C1 segment of cervical spinal cord (tissue), 14 donors: ENCODE data around the gene PBXIP1.

Source experiments
- DNase-seq, 14 donors: peaks; one replicate each; lab custom pipeline; 2025; lab: John Stamatoyannopoulos, UW

PBXIP1 gene, protein sequence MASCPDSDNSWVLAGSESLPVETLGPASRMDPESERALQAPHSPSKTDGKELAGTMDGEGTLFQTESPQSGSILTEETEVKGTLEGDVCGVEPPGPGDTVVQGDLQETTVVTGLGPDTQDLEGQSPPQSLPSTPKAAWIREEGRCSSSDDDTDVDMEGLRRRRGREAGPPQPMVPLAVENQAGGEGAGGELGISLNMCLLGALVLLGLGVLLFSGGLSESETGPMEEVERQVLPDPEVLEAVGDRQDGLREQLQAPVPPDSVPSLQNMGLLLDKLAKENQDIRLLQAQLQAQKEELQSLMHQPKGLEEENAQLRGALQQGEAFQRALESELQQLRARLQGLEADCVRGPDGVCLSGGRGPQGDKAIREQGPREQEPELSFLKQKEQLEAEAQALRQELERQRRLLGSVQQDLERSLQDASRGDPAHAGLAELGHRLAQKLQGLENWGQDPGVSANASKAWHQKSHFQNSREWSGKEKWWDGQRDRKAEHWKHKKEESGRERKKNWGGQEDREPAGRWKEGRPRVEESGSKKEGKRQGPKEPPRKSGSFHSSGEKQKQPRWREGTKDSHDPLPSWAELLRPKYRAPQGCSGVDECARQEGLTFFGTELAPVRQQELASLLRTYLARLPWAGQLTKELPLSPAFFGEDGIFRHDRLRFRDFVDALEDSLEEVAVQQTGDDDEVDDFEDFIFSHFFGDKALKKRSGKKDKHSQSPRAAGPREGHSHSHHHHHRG

DNA sequence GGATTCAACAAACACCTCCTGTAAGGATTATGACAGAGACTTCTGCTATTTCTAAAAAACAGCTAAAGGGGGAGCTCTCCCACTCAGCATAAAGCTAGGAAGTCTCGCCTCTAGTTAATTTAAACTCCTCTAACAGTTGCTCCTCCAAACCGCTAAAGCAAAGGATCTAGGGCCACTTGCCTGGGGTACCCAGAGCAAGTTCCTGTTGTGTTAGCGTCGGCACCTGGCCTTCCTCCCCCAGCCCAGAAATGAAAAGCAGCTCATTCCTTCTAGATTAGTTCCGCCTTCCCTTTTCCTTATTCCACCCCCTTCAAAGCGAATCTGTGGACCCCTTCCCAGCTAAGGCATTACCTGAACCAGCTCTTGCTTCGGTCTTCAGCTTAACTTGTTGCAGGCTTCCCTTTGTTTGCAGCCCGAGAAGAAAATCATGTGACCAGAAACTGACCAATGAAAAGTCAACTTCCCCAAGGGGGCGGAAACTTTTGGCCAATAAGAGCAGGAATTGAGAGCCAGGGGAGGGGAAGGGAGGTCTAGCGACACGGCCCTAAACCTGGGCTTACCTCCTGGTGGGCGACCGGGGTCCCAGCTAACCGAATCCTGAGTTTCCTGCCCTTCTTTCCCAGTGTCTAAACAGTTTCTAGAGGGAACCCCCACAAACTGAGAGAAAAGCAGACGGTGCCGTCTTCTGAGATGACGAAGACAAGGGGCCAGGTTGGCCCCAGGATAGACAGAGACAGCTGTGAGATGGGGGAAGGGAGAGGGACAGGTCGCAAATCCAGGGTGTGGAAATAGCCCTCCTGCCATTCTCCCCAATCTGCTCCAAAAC lies at the start of gene PBXIP1:
TSS of gene PBXIP1 (minus strand) at position 382 of the 826 bp plus-strand sequence. CDS start 2,378 bp downstream, outside the sequence.
- peak in 13 of 14 donors; percentile 17 to 87 (median 77) for DNase-seq

DNA sequence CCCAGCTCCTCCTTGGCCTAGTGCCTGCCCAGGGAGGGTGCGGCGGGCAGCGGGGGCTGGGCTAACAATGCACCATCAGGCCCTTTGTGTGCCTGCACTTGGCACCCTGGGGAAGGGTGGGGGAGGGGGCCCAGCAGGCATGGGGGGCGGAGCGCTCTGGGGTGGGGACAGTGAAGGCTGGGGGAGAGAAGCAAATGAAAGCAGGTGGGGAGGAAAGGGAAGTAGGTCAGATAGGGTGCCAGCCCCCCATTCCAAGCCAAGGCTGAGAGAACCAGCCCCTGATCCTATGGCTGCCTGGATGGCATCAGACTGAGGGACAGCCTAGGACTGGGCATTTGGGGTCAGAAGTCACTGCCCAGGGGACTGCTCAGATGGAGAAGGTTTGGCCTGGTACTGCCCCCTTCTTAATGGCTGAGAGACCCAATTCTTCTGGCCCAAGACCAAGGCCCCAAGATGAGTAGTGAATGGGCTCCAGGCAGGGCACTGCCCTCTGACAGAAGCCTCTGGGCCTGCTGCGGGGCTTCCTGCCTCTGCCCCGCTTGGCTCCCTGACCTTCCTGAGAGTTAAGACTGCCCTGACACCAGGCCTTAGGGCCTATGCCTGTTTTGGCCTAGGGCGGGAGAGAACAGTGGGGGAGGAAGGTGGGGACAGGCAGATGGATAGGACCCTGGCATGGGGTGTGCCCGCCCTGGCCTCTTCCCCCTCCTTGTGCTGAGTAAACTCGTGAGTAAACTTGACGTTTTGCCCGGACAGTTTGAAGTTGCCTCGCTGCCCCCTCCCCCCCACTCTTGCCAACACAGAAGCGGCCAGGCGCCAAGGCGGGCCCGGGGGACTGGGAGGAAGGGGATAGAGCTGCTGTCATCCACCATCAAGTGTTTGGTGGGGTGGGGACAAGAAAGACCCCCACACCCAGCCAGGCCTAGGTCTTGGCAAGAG lies 49.4 kb upstream of the PBXIP1 start:
- DNase-seq: peak in 11 of 14 donors; percentile 53 to 83 (median 71)

DNA sequence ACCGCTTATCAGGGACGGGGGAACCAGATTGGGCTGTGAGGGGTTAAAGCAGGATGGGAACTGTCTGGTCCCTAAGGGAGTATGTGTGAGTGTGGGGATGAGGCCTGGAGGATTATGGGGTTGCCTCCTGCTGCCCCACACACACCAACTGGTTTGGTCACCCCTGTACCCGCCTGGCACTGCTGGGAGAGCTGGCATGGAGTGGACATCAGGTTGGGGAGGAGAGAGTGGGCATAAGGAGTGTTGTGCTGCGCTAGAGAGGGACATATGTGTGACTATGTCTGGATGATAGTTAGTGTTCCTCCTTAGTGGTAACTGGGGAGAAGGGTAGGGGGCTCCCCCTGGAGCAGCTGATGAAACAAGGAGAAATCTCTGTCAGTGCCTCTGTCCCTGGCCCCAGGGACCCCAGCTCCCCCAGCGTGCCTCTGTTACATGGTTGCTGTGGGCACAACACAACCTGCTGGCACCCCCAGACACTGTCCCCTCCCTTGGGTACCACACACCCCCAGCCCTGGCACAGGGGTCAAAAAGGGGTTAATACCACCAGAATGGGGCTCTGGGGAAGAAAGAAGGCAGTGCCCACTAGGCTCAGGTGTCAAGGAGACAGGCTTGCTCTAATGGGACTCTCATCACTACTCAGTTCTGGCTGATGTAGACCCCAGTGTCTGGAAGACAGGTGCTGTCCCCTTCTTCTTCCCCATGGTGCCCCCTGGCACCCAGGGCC lies 48.6 kb upstream of the PBXIP1 start:
- DNase-seq: peak in 7 of 14 donors; percentile 48 to 81 (median 65)

DNA sequence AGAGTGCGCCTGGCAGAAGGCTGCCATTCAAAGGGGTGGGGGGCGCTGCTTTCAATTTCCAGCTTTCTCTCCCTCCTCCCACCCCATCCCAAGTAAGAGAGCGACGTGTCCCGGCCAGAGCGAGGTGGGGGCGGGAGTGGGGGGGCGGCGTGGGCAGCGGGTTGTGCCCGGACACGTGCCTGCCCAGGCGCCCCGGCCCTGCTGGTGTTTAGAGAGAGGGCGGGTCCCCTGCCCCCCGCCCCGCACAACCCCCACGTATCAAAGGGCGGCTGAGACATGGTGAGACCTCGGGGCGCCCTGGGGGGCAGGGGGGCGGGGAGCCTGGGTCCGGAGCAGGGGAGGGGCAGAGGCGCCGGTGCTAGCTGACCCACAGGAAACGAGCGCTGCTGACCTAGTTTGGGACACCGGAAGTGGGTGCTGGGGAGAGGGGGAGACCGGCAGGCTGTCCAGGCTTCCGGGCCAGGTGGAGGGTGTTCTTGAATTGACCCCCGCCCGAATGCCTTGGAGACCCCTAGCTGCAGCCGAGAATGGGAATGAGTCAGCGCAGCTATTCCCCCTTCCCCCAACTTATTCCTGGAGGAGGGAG lies 48.0 kb upstream of the PBXIP1 start:
- DNase-seq: peak in 12 of 14 donors; percentile 51 to 89 (median 61)

DNA sequence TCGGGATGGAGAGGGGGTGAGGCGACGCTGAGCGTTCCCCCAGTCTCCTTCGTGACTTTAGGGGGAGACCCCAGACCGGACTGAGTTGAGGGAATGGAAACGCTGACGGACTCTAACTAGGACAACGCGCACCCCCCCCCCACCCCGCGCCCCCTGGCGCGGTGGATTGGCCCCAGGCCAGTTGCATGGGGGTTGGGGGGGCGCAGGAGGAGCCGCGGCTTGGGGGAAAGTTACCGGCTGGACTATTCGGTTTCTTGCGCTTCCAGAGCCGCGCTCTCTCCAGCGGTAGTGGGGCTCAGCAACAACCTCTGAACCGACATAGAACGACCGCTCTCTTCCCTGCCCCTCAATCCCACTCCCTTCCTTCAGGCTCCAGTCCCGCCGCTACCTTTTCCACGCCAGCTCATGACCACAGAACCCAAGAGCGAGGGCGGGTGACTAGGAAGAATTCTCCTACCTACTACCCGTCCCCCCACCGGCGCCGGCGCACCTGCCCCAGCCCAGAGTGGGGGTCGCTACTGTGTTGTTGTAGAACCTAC lies 47.4 kb upstream of the PBXIP1 start:
- DNase-seq: peak in 7 of 14 donors; percentile 41 to 79 (median 64)

DNA sequence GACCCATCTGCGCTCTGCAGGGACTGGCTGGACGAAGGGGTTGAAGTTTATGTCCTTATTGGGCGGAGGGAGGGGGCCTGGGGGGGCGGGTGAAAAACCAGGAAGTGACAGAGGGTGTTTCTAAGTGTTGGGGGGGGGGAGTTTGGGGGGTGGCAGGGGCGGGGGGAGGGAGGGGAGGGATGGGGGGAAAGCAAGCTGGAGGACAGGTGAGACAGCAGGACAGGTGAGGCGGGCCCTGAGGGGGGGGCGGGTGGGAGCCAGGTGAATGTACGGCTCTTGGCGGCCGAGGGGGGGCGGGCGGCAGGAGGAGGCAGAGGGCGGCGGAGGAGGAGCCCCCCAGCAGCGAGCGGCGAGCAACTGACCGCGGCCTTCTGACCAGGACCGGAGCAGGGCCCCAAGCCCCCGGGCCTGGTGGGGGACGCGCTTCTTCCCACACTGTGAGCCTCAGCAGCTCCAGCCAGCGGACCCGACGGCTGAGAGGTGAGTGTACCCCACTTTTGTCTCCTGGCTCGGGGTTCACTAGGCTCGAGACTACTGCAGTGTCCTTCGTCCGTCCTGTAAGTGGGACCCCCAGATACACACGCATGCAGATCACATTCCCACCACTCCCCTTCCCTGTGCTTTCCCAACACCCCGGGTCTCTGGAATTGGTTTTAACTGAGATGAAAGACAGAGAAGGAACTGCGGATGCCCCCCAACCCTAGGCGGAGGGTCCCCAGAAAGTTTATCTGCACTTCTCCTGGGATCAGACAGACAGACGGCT lies 46.7 kb upstream of the PBXIP1 start, which contains the start of gene ZBTB7B:
TSS of gene ZBTB7B (plus strand) at position 339 of the 763 bp plus-strand sequence. CDS start 11,859 bp downstream, outside the sequence.
- DNase-seq: peak in 7 of 14 donors; percentile 50 to 91 (median 66)

DNA sequence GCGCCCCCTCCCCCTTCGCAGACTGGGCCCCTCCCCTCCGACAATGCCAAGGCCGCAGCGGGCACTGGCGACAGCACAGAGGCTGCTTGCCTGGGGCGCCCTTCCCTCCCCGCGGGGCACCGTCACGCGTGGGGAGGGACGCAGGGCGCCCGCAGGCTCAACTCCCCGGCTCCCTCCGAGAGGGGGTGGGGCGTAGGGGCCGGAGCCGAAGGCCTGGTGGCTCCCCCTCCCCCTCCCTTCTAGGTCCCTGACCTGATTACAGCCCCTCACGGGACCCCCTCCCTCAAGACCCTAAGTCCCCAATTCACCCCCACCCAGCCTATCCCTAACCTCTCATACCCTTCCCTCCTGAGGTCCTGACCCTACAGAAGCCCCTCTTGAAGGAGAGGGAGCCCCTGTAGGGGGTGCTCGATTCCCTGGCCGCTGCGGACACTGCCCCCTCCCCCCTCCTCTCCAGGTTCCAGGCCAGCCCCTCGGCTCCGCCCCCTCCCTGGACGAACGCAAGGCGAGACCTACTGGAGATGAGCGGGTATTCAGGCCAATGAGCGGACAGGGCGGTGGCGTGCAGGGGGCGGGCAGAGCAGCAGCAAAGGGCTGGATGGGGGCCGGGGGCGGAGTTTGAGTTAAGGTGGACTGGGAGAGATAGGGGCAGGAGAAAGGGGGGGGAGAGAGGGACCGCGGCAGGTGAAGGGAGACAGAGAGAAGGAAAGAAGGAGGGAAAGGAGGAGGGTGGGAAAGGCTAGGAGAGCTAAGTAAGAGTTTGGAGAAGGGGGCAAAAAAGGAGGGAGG lies 46.0 kb upstream of the PBXIP1 start:
- peak; percentile 95 to 100 (median 98) for DNase-seq

DNA sequence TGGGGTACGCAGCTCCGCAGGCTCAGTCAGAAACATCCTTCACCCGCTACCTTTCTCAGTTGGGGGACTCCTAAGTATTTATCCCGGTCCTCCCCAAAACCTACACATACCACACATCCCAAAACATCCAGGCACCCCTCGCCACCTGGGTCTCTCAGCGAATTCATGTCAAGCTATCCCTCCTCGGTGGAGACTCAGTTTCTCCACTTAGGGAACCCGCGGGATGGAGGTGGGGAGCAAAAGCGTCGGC lies 45.5 kb upstream of the PBXIP1 start:
- no peak for DNase-seq

DNA sequence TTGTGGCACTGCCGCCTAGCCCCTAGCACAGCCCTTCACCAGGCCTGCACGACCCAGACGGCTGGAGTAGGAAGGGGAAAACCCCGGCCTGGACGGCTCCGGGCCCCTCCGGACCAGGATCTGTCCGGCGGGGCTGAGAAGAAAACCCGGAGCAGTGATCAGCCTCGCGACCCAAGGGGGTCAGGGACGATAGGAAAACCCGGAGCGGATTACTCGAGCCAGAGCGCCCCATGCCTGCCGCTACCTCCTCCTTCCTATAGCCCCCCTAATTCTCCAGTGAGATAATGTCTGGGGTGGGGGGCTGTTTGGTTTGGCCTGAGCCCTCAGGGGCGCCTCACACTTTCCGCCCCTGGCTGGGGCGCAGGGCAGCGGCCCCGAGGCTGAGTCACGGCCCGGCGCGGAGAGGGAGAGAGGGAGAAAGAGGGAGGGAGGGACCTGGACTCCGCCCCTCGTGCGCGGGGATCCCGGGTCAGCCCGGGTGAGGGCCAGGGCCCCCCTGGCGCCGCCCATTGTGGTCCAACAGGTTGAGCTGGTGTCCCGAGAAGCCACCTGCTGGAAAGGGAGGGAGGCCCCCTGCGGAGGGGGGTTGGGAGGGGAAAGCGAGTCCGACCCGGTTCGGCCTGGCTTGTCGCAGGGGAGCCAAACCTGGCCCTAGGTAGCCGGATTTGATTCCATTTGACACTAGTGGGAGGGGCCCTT lies 45.0 kb upstream of the PBXIP1 start:
- DNase-seq: peak; percentile 81 to 96 (median 92)

DNA sequence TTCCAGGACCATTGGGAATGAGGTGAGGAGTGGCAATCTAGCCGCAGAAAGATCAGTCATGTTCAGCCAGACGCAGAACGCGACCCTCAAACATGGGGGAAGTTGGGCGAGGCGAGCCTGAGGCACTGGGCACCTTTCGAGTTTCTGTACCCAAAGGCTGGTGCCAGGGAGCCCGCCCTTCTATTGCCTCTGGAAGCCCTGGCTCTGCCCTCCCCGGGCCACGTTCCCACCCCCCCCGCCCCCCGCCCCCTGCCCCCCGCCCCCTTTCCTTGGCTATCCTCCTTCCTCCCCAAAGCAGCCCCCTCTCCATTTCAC lies 44.5 kb upstream of the PBXIP1 start:
- peak in 3 of 14 donors; percentile 47 to 80 (median 78) for DNase-seq

DNA sequence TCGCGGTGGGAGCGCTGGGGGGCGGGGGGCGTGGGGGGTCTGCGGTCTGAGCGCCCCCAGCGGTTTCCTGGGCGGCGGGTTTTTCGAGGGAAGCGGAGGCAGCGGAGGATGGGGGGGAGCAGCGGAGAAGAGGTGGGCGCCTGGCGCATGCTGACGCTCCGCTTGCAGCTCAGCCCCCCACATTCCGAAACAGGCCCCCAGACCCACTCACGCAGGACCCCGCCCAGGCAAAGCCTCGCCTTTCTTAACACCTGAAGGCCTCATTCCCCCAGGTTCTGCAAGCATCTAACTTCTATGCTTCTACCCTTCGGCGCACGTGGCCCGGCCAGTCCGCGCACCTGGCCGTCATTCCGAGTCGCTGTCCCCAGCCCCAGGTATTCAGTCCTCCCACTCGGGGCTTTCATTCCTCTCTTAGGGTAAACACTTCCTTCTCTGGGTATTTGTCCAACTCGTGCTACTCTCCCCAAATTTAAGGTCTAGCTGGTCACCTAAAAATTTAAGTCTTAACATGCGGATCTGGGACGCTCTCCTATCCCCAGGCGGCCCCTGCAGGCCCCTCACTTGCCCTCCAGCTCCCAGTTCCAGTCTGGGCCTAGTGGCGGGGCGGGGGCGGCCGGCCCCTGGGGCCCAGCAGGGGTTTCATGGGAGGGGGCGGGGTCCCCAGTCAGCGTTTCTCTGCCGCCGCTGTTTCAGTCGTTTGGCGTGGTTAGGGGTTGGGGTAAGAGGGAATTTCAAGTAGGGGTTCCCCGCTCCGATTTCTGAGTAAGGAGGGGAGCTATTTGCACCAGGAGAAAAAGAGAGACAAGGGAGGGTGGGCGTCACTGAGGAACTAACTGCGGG lies 43.9 kb upstream of the PBXIP1 start:
- DNase-seq: peak in 3 of 14 donors; percentile 39 to 60 (median 56)

DNA sequence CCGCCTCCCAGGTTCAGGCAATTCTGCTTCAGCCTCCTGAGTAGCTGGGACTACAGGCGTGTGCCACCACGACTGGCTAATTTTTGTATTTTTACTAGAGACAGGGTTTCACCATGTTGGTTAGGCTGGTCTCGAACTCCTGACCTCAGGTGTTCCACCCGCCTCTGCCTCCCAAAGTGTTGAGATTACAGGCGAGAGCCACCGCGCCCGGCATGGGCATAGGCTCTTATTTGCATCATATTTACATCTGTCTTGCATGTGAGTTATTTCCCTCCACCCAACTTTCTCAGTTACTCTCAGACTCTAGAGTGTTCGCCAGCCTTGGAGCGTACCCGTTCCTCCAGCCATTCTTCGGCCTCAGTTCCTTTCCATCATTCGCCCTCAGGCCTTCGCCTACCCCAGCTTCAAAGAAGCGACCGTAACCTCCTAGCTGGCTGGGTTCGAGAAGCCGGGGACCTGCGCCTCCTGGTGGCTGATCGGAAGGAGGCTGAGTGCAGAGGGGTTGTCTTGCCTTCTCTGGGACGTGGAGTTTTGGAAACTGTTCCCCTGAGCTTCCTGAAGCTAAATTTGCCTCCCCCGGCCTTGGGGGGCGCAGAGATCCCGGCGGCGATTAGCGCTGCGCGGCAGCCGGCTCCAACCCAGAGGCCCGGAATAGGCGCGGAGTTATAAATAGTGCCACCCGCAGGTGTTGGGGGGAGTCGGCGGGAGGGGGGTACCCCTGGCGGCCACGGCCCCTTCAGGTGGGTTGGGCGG lies 43.1 kb upstream of the PBXIP1 start:
- DNase-seq: peak in 10 of 14 donors; percentile 16 to 62 (median 42)

DNA sequence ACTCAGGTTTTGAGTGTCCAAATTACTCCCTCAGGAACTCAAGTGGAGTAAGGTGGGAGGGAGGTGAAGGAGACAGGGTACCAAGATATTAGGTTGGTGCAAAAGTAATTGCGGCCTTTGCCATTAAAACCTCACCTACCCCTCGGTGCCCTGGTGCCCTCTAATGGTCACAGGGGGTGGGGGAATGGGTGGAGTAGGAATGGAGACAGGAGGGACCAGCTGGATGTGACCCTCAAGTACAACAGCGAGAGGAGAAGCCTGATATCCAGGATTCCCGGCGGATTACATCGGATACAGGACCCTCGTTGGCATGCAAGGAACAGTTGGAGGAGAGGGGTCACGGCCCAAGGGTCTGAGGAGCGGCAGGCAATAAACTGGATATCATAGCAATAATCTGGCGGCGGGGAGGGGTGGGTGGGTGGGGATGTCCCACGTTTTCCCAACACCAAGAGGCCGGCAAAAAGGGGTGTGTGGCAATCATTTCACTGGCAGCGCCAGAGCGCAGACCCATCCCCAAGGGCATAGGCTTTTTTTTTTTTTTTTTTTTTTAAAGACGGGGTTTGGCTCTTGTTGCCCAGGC lies 42.4 kb upstream of the PBXIP1 start:
- DNase-seq: no peak

DNA sequence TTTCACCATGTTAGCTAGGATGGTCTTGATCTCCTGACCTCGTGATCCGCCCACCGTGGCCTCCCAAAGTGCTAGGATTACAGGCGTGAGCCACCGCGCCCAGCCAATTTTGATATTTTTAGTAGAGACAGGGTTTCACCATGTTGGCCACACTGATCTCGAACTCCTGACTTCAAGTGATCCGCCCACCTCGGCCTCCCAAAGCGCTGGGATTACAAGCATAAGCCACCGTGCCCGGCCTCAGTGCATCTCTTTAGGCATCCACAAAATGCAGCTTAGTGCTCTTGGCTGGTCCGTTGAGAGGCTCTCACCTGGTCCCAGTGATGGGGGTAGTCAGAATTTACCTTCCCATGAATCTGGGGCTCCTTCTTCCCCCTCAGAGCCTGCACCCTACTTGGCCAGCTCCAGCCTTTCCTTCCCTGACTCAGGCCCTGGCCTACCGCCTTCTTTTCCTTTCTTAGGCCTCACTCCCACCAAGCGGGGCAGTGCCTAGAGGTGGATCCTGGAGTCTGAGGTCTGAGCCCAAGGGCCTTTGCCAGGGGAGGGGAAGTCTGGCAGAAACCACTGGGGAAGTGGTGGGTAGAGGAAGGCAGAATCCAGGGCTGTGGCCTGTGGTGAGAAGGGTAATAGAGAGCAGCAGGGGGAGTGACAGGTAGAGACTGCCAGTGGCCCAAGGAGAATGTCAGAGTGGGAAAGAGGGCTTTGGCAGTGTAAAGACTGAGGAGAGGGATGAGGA lies 41.2 kb upstream of the PBXIP1 start:
- DNase-seq: no peak
